ENCODE data around the gene COX7A2. TPM values are rescaled to one million over a fixed set of nuclear protein-coding genes. Genes with fewer than 3 reads are reported as not detected.

Gene COX7A2
- total and polyA plus RNA-seq, 2 of the 13 experiments (the other 11 are each of a cell fraction or from before 2014, with no cell fraction given) = 407 to 556 TPM

DNA sequence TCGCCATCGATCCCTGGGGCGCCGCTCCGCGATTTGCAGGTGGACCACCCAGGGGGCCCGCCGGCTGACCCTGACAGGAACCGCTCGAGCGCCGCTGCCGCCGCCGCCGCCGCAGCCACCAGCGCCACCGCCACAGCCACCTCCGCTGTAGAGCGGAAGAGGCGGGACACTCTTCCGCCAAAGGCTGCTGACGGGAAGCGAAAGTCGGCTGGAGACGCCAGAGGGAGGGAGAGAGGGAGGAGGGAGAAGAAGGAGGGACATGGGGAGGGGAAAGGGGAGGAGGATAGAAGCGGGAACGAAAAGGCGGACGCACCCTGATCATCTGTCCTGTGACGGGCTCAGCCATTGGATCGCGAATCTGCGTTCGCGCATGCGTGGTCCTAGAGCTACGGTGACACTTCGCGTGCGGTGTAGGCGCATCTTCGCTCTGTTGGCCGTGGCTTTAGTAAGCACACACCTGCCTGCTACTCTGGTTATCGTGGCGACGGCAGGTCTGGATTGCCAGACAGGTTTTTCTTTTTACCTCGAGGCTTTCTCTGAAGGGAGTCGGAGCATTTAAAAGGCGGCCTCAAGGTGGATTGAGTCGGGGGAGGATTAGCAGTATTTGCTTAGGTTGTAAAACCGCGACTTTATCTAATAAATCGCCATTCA lies 41.2 kb upstream of the COX7A2 start, which contains the start of gene TMEM30A (continued):
- TF ChIP-seq ZNF577 (CRISPR knock-in tag; IDR thresholded peaks at IDR 0.05; ENCODE audit: borderline replicate concordance, low read depth) = 0 out of 2 replicates have a peak, but pooled peaks have one; percentile 61
- TF ChIP-seq ZSCAN12 (CRISPR knock-in tag; IDR thresholded peaks at IDR 0.05) = peak; percentile 39; the same call in 1 of the 2 replicates
- TF ChIP-seq SYNCRIP (IDR thresholded peaks at IDR 0.05; ENCODE audit: insufficient read depth, low read depth, low read length) = no peak
- no peak for TF ChIP-seq HIVEP1 (CRISPR knock-in tag; IDR thresholded peaks at IDR 0.05)
- peak; percentile 89 for TF ChIP-seq KAT8 (CRISPR knock-in tag; IDR thresholded peaks at IDR 0.05)
- TF ChIP-seq ZFP62 (CRISPR knock-in tag; IDR thresholded peaks at IDR 0.05) = no peak
- TF ChIP-seq SMAD1 (CRISPR knock-in tag; IDR thresholded peaks at IDR 0.05; ENCODE audit: borderline replicate concordance, low read depth) = 0 out of 2 replicates have a peak, but pooled peaks have one; percentile 39
- TF ChIP-seq, protein P1, sequence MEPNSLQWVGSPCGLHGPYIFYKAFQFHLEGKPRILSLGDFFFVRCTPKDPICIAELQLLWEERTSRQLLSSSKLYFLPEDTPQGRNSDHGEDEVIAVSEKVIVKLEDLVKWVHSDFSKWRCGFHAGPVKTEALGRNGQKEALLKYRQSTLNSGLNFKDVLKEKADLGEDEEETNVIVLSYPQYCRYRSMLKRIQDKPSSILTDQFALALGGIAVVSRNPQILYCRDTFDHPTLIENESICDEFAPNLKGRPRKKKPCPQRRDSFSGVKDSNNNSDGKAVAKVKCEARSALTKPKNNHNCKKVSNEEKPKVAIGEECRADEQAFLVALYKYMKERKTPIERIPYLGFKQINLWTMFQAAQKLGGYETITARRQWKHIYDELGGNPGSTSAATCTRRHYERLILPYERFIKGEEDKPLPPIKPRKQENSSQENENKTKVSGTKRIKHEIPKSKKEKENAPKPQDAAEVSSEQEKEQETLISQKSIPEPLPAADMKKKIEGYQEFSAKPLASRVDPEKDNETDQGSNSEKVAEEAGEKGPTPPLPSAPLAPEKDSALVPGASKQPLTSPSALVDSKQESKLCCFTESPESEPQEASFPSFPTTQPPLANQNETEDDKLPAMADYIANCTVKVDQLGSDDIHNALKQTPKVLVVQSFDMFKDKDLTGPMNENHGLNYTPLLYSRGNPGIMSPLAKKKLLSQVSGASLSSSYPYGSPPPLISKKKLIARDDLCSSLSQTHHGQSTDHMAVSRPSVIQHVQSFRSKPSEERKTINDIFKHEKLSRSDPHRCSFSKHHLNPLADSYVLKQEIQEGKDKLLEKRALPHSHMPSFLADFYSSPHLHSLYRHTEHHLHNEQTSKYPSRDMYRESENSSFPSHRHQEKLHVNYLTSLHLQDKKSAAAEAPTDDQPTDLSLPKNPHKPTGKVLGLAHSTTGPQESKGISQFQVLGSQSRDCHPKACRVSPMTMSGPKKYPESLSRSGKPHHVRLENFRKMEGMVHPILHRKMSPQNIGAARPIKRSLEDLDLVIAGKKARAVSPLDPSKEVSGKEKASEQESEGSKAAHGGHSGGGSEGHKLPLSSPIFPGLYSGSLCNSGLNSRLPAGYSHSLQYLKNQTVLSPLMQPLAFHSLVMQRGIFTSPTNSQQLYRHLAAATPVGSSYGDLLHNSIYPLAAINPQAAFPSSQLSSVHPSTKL (CRISPR knock-in tag; IDR thresholded peaks at IDR 0.05) = peak; percentile 19
- TF ChIP-seq ZNF720 (CRISPR knock-in tag; IDR thresholded peaks at IDR 0.05) = no peak
- peak; percentile 62; the same call in 1 of the 2 replicates for TF ChIP-seq ZBTB20 (CRISPR knock-in tag; IDR thresholded peaks at IDR 0.05; ENCODE audit: borderline replicate concordance, low read depth)
- peak; percentile 65 for TF ChIP-seq MED8 (CRISPR knock-in tag; IDR thresholded peaks at IDR 0.05; ENCODE audit: insufficient replicate concordance)
- no peak for TF ChIP-seq MAFF (IDR thresholded peaks at IDR 0.05; ENCODE audit: low read depth, low read length)
- TF ChIP-seq, protein P2, sequence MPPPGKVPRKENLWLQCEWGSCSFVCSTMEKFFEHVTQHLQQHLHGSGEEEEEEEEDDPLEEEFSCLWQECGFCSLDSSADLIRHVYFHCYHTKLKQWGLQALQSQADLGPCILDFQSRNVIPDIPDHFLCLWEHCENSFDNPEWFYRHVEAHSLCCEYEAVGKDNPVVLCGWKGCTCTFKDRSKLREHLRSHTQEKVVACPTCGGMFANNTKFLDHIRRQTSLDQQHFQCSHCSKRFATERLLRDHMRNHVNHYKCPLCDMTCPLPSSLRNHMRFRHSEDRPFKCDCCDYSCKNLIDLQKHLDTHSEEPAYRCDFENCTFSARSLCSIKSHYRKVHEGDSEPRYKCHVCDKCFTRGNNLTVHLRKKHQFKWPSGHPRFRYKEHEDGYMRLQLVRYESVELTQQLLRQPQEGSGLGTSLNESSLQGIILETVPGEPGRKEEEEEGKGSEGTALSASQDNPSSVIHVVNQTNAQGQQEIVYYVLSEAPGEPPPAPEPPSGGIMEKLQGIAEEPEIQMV (CRISPR knock-in tag; IDR thresholded peaks at IDR 0.05; ENCODE audit: low read depth) = peak; percentile 42; the same call in 1 of the 2 replicates
- TF ChIP-seq MBD4 (IDR thresholded peaks at IDR 0.05; ENCODE audit: borderline replicate concordance, low read length) = no peak
- TF ChIP-seq REL (CRISPR knock-in tag; conservative IDR thresholded peaks at IDR 0.05) = no peak
- TF ChIP-seq KMT2A (CRISPR knock-in tag; IDR thresholded peaks at IDR 0.05) = peak; percentile 97
- TF ChIP-seq CHCHD3 (CRISPR knock-in tag; IDR thresholded peaks at IDR 0.05) = no peak
- TF ChIP-seq, protein P3, sequence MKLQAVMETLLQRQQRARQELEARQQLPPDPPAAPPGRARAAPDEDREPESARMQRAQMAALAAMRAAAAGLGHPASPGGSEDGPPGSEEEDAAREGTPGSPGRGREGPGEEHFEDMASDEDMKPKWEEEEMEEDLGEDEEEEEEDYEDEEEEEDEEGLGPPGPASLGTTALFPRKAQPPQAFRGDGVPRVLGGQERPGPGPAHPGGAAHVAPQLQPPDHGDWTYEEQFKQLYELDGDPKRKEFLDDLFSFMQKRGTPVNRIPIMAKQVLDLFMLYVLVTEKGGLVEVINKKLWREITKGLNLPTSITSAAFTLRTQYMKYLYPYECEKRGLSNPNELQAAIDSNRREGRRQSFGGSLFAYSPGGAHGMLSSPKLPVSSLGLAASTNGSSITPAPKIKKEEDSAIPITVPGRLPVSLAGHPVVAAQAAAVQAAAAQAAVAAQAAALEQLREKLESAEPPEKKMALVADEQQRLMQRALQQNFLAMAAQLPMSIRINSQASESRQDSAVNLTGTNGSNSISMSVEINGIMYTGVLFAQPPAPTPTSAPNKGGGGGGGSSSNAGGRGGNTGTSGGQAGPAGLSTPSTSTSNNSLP (IDR thresholded peaks at IDR 0.05; ENCODE audit: low read depth, low read length) = 0 out of 2 replicates have a peak, but pooled peaks have one; percentile 7
- peak; percentile 37; the same call in 1 of the 2 replicates for TF ChIP-seq ZNF775 (CRISPR knock-in tag; IDR thresholded peaks at IDR 0.05; ENCODE audit: borderline replicate concordance)
- 0 out of 2 replicates have a peak, but pooled peaks have one; percentile 40 for TF ChIP-seq MED1 (CRISPR knock-in tag; IDR thresholded peaks at IDR 0.05)
- no peak for TF ChIP-seq SMC3 (IDR thresholded peaks at IDR 0.05; ENCODE audit: low read length)
- TF ChIP-seq FOXO1 (CRISPR knock-in tag; IDR thresholded peaks at IDR 0.05) = no peak
- no peak for TF ChIP-seq ZNF225 (CRISPR knock-in tag; IDR thresholded peaks at IDR 0.05)
- TF ChIP-seq, protein P4, sequence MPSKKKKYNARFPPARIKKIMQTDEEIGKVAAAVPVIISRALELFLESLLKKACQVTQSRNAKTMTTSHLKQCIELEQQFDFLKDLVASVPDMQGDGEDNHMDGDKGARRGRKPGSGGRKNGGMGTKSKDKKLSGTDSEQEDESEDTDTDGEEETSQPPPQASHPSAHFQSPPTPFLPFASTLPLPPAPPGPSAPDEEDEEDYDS (CRISPR knock-in tag; IDR thresholded peaks at IDR 0.05) = peak; percentile 80

All from HepG2 (cell line).